Activated T-helper 2 cell treated with anti-CD3 and anti-CD28 coated beads, Interferon-gamma antibody, Interleukin-2, Interleukin-4, amounts not matched to agents 10 μg/mL and 5 μg/mL and 100 μg/mL, durations not matched to agents 14 hours and 24 hours and 36 hours (primary cell): ENCODE data around the gene TP73. TPM values are rescaled to one million over a fixed set of nuclear protein-coding genes. Genes with fewer than 3 reads are reported as not detected.
"Not testable (repeated sequence)": the region's sequence is repeated elsewhere in the genome, so short reads cannot be mapped to it uniquely, and the experiment has no call there.

Source experiments
- DNase-seq: peaks from one replicate; pipeline ENCODE4 v3.0.0; 2021; ENCODE audit warnings: low spot score
- H3K27ac Mint-ChIP-seq: one replicate; pipeline ENCODE4 v1.8.0; 2021; ENCODE audit warnings: mixed read lengths
- H3K27me3 Mint-ChIP-seq: one replicate; pipeline ENCODE4 v1.8.0; 2021; ENCODE audit warnings: low read depth, mixed read lengths
- H3K36me3 Mint-ChIP-seq: one replicate; pipeline ENCODE4 v1.8.0; 2021; ENCODE audit warnings: low read depth, mixed read lengths
- H3K4me1 Mint-ChIP-seq: one replicate; pipeline ENCODE4 v1.8.0; 2021; ENCODE audit warnings: low read depth, mixed read lengths
- H3K4me3 Mint-ChIP-seq: one replicate; pipeline ENCODE4 v1.8.0; 2021; ENCODE audit warnings: low read depth, mild to moderate bottlenecking, moderate library complexity, mixed read lengths
- H3K9me3 Mint-ChIP-seq: one replicate; pipeline ENCODE4 v1.8.0; 2021; ENCODE audit warnings: mixed read lengths
- intact Hi-C: fragments of 100-400 bp; cut with micrococcal nuclease; formaldehyde crosslinking; loops from one replicate; pipeline ENCODE4 v1.15.1; 2023
- total RNA-seq: library from RNA; stranded (reverse); gene quantifications from 2 replicates; pipeline ENCODE4 v1.2.3, GENCODE V29; 2022

The TP73 gene
- total RNA-seq, 1 donor from 2014 or later: 2.5 TPM

GRCh38 chr1:3610527-3611169, 41.7 kb upstream of the TP73 start:
- no peak overlapping the region for H3K4me3 Mint-ChIP-seq
- H3K36me3 Mint-ChIP-seq: no peaks in the 10 kb centered on the region
- no peak for DNase-seq
- H3K27me3 Mint-ChIP-seq: peaks cover 22% of the 10 kb centered on the region
- intact Hi-C loops: no loop called here
- no peak overlapping the region for H3K27ac Mint-ChIP-seq
- H3K9me3 Mint-ChIP-seq: no peaks in the 10 kb centered on the region
- H3K4me1 Mint-ChIP-seq: no peaks in the 10 kb centered on the region

GRCh38 chr1:3611170-3612019, 40.9 kb upstream of the TP73 start, which contains the start of gene MEGF6:
MEGF6 (minus strand) TSS chr1:3611508; CDS start chr1:3611268, 240 bp downstream.
- H3K36me3 Mint-ChIP-seq: no peaks in the 10 kb centered on the region
- no peaks in the 10 kb centered on the region for H3K4me1 Mint-ChIP-seq
- H3K27ac Mint-ChIP-seq: no peak within 1 kb of the TSS
- no peak for DNase-seq
- peak within 1 kb of the TSS; percentile 21 for H3K4me3 Mint-ChIP-seq
- H3K27me3 Mint-ChIP-seq: peaks cover 22% of the 10 kb centered on the region
- intact Hi-C loops: no loop called here
- no peaks in the 10 kb centered on the region for H3K9me3 Mint-ChIP-seq

- H3K36me3 Mint-ChIP-seq: no peaks in the 10 kb centered on the region
- intact Hi-C loops: no loop called here
These were observed 40.2 kb upstream of the TP73 start for GRCh38 chr1:3612123-3612522.

DNA sequence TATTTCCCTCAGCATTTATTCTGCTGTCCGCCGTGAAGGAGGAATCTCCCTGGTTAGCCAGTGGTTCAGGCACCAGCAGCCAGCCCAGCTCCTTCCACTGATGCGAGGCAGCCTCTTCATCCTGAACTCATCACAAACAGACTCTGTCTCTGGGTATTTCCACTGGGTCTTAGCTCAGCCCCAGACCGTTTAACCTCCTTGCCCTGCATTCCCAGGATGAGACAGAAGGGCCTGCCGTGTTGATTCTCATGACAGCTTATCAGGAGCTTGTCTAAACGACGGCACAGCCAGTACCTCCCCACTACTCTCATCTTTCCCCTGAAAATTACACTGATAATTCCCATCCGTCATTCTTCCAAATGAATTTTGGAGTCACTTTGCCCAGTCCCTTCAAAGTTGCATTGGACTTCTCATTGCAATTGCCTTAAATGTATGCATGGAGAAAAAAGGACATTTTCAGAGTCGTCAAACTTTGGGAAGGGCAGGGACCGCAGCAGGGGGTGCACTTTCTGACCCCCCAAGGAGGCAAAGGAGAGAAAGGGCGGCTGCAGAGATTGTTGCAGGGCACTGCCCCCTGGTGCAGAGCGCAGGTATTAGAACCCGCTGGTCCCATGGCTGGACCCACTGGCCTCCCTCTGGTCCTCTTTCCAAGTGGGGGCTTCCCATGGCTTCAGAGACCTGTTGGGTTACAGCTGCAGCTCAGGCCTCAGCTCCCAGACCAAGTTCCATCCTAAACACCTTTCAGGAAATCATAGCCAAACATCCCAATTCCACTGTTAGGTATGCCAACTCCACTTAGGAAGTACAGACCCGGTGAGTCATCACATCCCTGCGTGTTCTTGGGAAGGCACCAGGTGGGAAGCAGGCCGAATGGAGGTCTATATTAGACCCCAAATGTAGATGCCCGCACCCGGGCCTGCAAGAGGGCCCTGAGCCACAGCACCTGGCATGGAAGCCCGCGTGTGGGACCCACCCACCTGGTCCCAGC, 37.3 kb upstream of the TP73 start:
- no peaks in the 10 kb centered on the region for H3K36me3 Mint-ChIP-seq
- no peak for DNase-seq
- intact Hi-C loops: no loop called here

More at GRCh38 chr1:3612123-3612522, 40.2 kb upstream of the TP73 start:
- Mint-ChIP-seq H3K4me1 (no peaks in the 10 kb centered on the region), H3K27me3 (peaks cover 22% of the 10 kb centered on the region), H3K4me3 (no peak overlapping the region), H3K9me3 (no peaks in the 10 kb centered on the region), H3K27ac (no peak overlapping the region)
- no peak for DNase-seq

DNA sequence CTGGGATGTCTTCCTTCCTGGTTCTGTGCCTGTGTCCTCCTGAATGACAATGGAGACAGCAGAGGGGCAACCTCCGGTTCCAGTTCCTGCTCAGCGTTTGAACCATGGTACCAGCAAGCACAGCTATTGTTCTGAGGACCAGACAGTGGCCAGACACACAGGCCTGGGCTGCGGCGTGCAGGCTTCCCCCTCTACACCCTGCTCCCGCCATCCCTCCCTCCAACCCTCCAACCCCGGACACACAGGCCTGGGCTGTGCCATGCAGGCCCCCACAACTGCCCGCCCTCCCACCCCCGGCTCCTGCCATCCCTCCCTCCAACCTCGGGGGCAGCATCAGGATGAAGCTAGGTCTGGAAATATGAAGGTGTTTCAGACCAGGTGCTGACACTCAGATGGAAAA, 35.5 kb upstream of the TP73 start:
- intact Hi-C loops: no loop called here
- DNase-seq: no peak
- H3K4me3 Mint-ChIP-seq: no peak overlapping the region
- H3K36me3 Mint-ChIP-seq: no peaks in the 10 kb centered on the region
- no peaks in the 10 kb centered on the region for H3K9me3 Mint-ChIP-seq
- peaks cover 2% of the 10 kb centered on the region for H3K4me1 Mint-ChIP-seq
- no peak overlapping the region for H3K27ac Mint-ChIP-seq
- H3K27me3 Mint-ChIP-seq: peaks cover 13% of the 10 kb centered on the region

More for the DNA sequence above, 37.3 kb upstream of the TP73 start:
- Mint-ChIP-seq H3K27ac (no peak overlapping the region), H3K9me3 (no peaks in the 10 kb centered on the region), H3K4me1 (peaks cover 2% of the 10 kb centered on the region), H3K27me3 (peaks cover 19% of the 10 kb centered on the region), H3K4me3 (no peak overlapping the region)

DNA sequence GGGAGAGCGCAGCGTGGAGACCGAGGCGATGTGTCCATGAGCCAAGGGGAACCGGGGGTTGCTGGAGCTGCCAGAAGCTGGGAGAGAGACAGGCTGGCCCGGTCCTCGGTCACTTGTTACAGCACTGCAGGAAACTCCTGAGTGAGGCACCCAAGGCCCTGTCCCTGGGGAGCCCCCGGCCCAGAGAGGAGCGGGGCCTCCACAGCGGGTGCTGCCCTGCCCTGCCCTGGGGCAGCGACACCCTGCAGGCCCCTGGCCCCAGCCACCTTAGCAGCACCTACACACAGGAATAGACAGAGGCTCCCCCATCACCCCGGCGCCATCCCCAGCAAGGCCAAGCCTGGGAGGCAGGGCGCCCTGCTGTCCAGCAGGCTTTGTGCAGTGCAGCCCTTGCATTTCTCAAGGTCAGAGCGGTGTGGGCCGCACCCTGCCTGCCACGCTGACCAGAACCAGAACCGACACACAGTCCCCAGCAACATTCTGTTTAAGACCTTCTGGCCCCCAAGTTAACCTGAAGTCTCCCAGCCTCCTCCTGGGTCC, 34.4 kb upstream of the TP73 start:
- Mint-ChIP-seq H3K27me3 (peaks cover 6% of the 10 kb centered on the region), H3K9me3 (no peaks in the 10 kb centered on the region), H3K4me3 (no peak overlapping the region), H3K4me1 (peaks cover 2% of the 10 kb centered on the region), H3K27ac (no peak overlapping the region), H3K36me3 (no peaks in the 10 kb centered on the region)
- intact Hi-C loops: no loop called here
- DNase-seq: no peak

GRCh38 chr1:3618531-3618880, 33.8 kb upstream of the TP73 start:
- Mint-ChIP-seq H3K4me3 (no peak overlapping the region), H3K27ac (no peak overlapping the region), H3K4me1 (peaks cover 2% of the 10 kb centered on the region), H3K36me3 (no peaks in the 10 kb centered on the region), H3K9me3 (no peaks in the 10 kb centered on the region), H3K27me3 (no peaks in the 10 kb centered on the region)
- no peak for DNase-seq
- intact Hi-C loops: no loop called here

- Mint-ChIP-seq H3K27ac (no peak overlapping the region), H3K4me3 (no peak overlapping the region)
These were observed 33.2 kb upstream of the TP73 start for GRCh38 chr1:3618881-3619671.

GRCh38 chr1:3620708-3621107, 31.6 kb upstream of the TP73 start:
- H3K36me3 Mint-ChIP-seq: no peaks in the 10 kb centered on the region
- intact Hi-C loops: no loop called here
- DNase-seq: no peak
- no peaks in the 10 kb centered on the region for H3K27me3 Mint-ChIP-seq
- H3K9me3 Mint-ChIP-seq: no peaks in the 10 kb centered on the region
- H3K4me1 Mint-ChIP-seq: peaks cover 9% of the 10 kb centered on the region
- H3K27ac Mint-ChIP-seq: no peak overlapping the region
- H3K4me3 Mint-ChIP-seq: no peak overlapping the region

More at GRCh38 chr1:3618881-3619671, 33.2 kb upstream of the TP73 start:
- H3K9me3 Mint-ChIP-seq: no peaks in the 10 kb centered on the region
- H3K27me3 Mint-ChIP-seq: no peaks in the 10 kb centered on the region
- H3K4me1 Mint-ChIP-seq: peaks cover 8% of the 10 kb centered on the region
- DNase-seq: peak; percentile 62
- H3K36me3 Mint-ChIP-seq: no peaks in the 10 kb centered on the region
- intact Hi-C loops: loop anchor here (1.0 kb wide), 2 partner anchors 54 to 128 kb away; no protein-coding TSS in a partner anchor

GRCh38 chr1:3621151-3621671, 31.1 kb upstream of the TP73 start:
- H3K4me3 Mint-ChIP-seq, H3K27ac Mint-ChIP-seq, DNase-seq, H3K9me3 Mint-ChIP-seq, H3K36me3 Mint-ChIP-seq, intact Hi-C loops, H3K27me3 Mint-ChIP-seq: not testable (repeated sequence)
- peaks cover 12% of the 10 kb centered on the region for H3K4me1 Mint-ChIP-seq

DNA sequence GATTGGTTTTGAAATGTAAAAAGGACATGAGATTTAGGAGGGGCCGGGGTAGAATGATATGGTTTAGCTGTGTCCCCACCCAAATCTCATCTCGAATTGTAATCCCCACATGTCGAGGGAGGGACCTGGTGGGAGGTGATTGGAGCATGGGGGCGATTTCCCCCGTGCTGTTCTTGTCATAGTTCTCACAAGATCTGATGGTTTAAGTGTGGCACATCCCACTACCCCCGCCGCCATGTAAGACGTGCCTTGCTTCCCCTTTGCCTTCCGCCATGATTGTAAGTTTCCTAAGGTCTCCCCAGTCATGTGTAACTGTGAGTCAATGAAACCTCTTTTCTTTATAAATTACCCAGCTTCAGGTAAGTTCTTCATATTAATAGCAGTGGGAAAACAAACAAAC, 30.2 kb upstream of the TP73 start:
- peaks cover 12% of the 10 kb centered on the region for H3K4me1 Mint-ChIP-seq
- intact Hi-C loops, H3K9me3 Mint-ChIP-seq, H3K4me3 Mint-ChIP-seq, H3K36me3 Mint-ChIP-seq, DNase-seq, H3K27me3 Mint-ChIP-seq, H3K27ac Mint-ChIP-seq: not testable (repeated sequence)
